ENCODE measurements around the gene RAB10. TPM values are rescaled to one million over a fixed set of nuclear protein-coding genes. Genes with fewer than 3 reads are reported as not detected.

RAB10 gene
- polyA plus RNA-seq, 1 donor (not counting 4 experiments of a cell fraction or from before 2014, with no cell fraction given) = 252 TPM

- FAIRE-seq = no peak
- peaks cover 5% of the 10 kb centered on the region in 2 experiments for H3K36me3 ChIP-seq (ENCODE audit: control insufficient read depth in 2 of 2, extremely low read depth in 1 of 2, insufficient read depth in 2 of 2, low read length in 2 of 2)
Observed at GRCh38 chr2:26058390-26058789, 24.5 kb downstream of the RAB10 start.

GRCh38 chr2:26059542-26059941, 25.7 kb downstream of the RAB10 start:
- peaks cover 5 to 10% of the 10 kb centered on the region in 2 experiments for H3K36me3 ChIP-seq (ENCODE audit: control insufficient read depth in 2 of 2, extremely low read depth in 1 of 2, insufficient read depth in 2 of 2, low read length in 2 of 2)
- H3K27ac ChIP-seq (ENCODE audit: control insufficient read depth, insufficient read depth, low read length) = no peak overlapping the region
- no peak overlapping the region for H3K4me3 ChIP-seq (ENCODE audit: control insufficient read depth in 2 of 3, extremely low read depth in 1 of 3, insufficient read depth in 2 of 3, low read depth in 1 of 3, low read length in 3 of 3)
- FAIRE-seq (no peak), DNase-seq (ENCODE audit: low read depth, low spot score) (no peak)
- no peak overlapping the region for H3K4me2 ChIP-seq (ENCODE audit: control insufficient read depth, extremely low read depth, insufficient read depth, low read depth, low read length)
- H4K20me1 ChIP-seq (ENCODE audit: control insufficient read depth, extremely low read depth, insufficient read depth, low read length) = peaks cover 36% of the 10 kb centered on the region
- dilution Hi-C loops (cut with MboI; ENCODE audit: extremely low pct_ligation_motif_present, low sequenced_read_pairs) = no loop called here
- H3K79me2 ChIP-seq (ENCODE audit: control insufficient read depth, insufficient read depth, low read length) = peaks cover 99% of the 10 kb centered on the region
- H3K4me1 ChIP-seq (ENCODE audit: control insufficient read depth, extremely low read depth, insufficient read depth, low read length) = peaks cover 3% of the 10 kb centered on the region
- no peak overlapping the region for H2AFZ ChIP-seq (ENCODE audit: control insufficient read depth, low read length)
- TF ChIP-seq CTCF (optimal IDR thresholded peaks at IDR 0.05 in 1 of 3, IDR thresholded peaks at IDR 0.05 in 1 of 3, conservative IDR thresholded peaks at IDR 0.05 in 1 of 3; ENCODE audit: extremely low read depth in 1 of 3, insufficient read depth in 2 of 3, low read length in 3 of 3) (no peak), EZH2 (IDR thresholded peaks at IDR 0.05; ENCODE audit: low read length) (no peak)
- no peak overlapping the region for H3K9ac ChIP-seq (ENCODE audit: control insufficient read depth, extremely low read depth, insufficient read depth, low read length)
- H3K9me1 ChIP-seq (ENCODE audit: control insufficient read depth, extremely low read depth, insufficient read depth, low read length) = peaks cover 3% of the 10 kb centered on the region
- no peaks in the 10 kb centered on the region for H3K9me3 ChIP-seq (ENCODE audit: control insufficient read depth, low read depth, low read length)
- no peaks in the 10 kb centered on the region for H3K27me3 ChIP-seq (ENCODE audit: control insufficient read depth, extremely low read depth, insufficient read depth, low read length)

More at GRCh38 chr2:26058390-26058789, 24.5 kb downstream of the RAB10 start:
- Histone ChIP-seq H3K4me3 (ENCODE audit: control insufficient read depth in 2 of 3, extremely low read depth in 1 of 3, insufficient read depth in 2 of 3, low read depth in 1 of 3, low read length in 3 of 3) (no peak overlapping the region), H2AFZ (ENCODE audit: control insufficient read depth, low read length) (no peak overlapping the region), H3K9ac (ENCODE audit: control insufficient read depth, extremely low read depth, insufficient read depth, low read length) (no peak overlapping the region), H3K4me1 (ENCODE audit: control insufficient read depth, extremely low read depth, insufficient read depth, low read length) (peaks cover 3% of the 10 kb centered on the region), H3K79me2 (ENCODE audit: control insufficient read depth, insufficient read depth, low read length) (peaks cover 96% of the 10 kb centered on the region), H3K27me3 (ENCODE audit: control insufficient read depth, extremely low read depth, insufficient read depth, low read length) (no peaks in the 10 kb centered on the region), H3K9me1 (ENCODE audit: control insufficient read depth, extremely low read depth, insufficient read depth, low read length) (peaks cover 3% of the 10 kb centered on the region), H4K20me1 (ENCODE audit: control insufficient read depth, extremely low read depth, insufficient read depth, low read length) (peaks cover 35% of the 10 kb centered on the region), H3K27ac (ENCODE audit: control insufficient read depth, insufficient read depth, low read length) (no peak overlapping the region), H3K4me2 (ENCODE audit: control insufficient read depth, extremely low read depth, insufficient read depth, low read depth, low read length) (no peak overlapping the region), H3K9me3 (ENCODE audit: control insufficient read depth, low read depth, low read length) (no peaks in the 10 kb centered on the region)
- TF ChIP-seq CTCF (optimal IDR thresholded peaks at IDR 0.05 in 1 of 3, IDR thresholded peaks at IDR 0.05 in 1 of 3, conservative IDR thresholded peaks at IDR 0.05 in 1 of 3; ENCODE audit: extremely low read depth in 1 of 3, insufficient read depth in 2 of 3, low read length in 3 of 3) = no peak
- no peak for TF ChIP-seq EZH2 (IDR thresholded peaks at IDR 0.05; ENCODE audit: low read length)
- no peak for DNase-seq (ENCODE audit: low read depth, low spot score)
- dilution Hi-C loops (cut with MboI; ENCODE audit: extremely low pct_ligation_motif_present, low sequenced_read_pairs) = no loop called here

All from keratinocyte (primary cell).